HepG2 (cell line): ENCODE measurements around the gene NISCH. TPM values are rescaled to one million over a fixed set of nuclear protein-coding genes. Genes with fewer than 3 reads are reported as not detected.

ENCODE experiments used
- ATAC-seq: fragments of 200-7000 bp; cut with Tn5 transposase; 3 replicates; pipeline ENCODE4 v1.9.1; 2020; ENCODE audit warnings: mild to moderate bottlenecking, moderate library complexity
- BruUV-seq: library from RNA; stranded (reverse); fragments of 400-500 nt; replicated peaks from 2 replicates; lab custom pipeline; 2021; lab: Mats Ljungman, UMichigan
- CTCF ChIA-PET: fragments of 300-600 bp; formaldehyde crosslinking; extraction: SDS; loops from one replicate; lab custom pipeline; 2021; ENCODE audit warnings: low total read pairs, inconsistent platforms, low intra/inter-chr PET ratio; lab: Yijun Ruan, JAX
- POLR2A ChIA-PET: fragments of 350-600 bp; sonication (Branson Sonifier 250); formaldehyde crosslinking; loops from one replicate; lab custom pipeline; 2020; ENCODE audit warnings: antibody characterized with exemption, inconsistent platforms; lab: Yijun Ruan, JAX
- DNase-seq: peaks from one replicate; pipeline ENCODE4 v3.0.0-alpha.2; 2015; ENCODE audit warnings: low spot score
- FAIRE-seq: peaks from 3 replicates; lab custom pipeline; 2011; peaks lifted over from hg19 to GRCh38; lab: Jason Lieb, UNC
- H2AFZ ChIP-seq: one replicate; pipeline ENCODE4 v1.6.1; 2011; ENCODE audit warnings: low read length, inconsistent platforms
- H3K27ac ChIP-seq: fragments of 300-600 bp; 3 replicates; pipeline ENCODE4 v1.8.0; 2011; ENCODE audit warnings: mixed run types, mild to moderate bottlenecking, mixed read lengths, low read length, inconsistent platforms; ENCODE audit not compliant: insufficient read depth; ENCODE audit errors: extremely low read length
- H3K27me3 ChIP-seq, 2 experiments: fragments of 200-600 bp in 1 of 2; 2 replicates in 1 of 2; 3 replicates in 1 of 2; pipeline versions ENCODE4 v1.6.0 to v1.8.0; 2011; ENCODE audit warnings: low read length in 2 of 2, mild to moderate bottlenecking in 2 of 2, moderate library complexity in 2 of 2, inconsistent platforms in 1 of 2; ENCODE audit not compliant: insufficient read depth in 2 of 2, control insufficient read depth in 1 of 2
- H3K36me3 ChIP-seq, 2 experiments: fragments of 200-600 bp in 1 of 2; replicated peaks in 1 of 2; 2 replicates in 1 of 2; 3 replicates in 1 of 2; pipeline versions ENCODE4 v1.5.1 to v1.8.0; 2011; ENCODE audit warnings: low read length in 2 of 2, inconsistent platforms in 1 of 2; ENCODE audit not compliant: insufficient read depth in 2 of 2, control insufficient read depth in 1 of 2
- H3K4me1 ChIP-seq: 2 replicates; pipeline ENCODE4 v1.5.1; 2012; ENCODE audit warnings: low read length, inconsistent platforms; ENCODE audit not compliant: insufficient read depth
- H3K4me2 ChIP-seq: 2 replicates; pipeline ENCODE4 v1.6.0; 2011; ENCODE audit warnings: low read depth, low read length, inconsistent platforms
- H3K4me3 ChIP-seq, 3 experiments: fragments of 200-600 bp in 1 of 3; sonication (generic), shearing (Covaris generic) in 1 of 3; replicated peaks in 1 of 3; 2 replicates each; pipeline ENCODE4 v1.5.1; 2011 to 2016; ENCODE audit warnings: low read length in 3 of 3, inconsistent platforms in 2 of 3, low read depth in 2 of 3, mild to moderate bottlenecking in 2 of 3, control low read depth in 1 of 3, mixed read lengths in 1 of 3; ENCODE audit not compliant: insufficient read depth in 1 of 3
- H3K79me2 ChIP-seq: one replicate; pipeline ENCODE4 v1.6.1; 2011; ENCODE audit warnings: low read length, inconsistent platforms; ENCODE audit not compliant: insufficient read depth
- H3K9ac ChIP-seq: 2 replicates; pipeline ENCODE4 v1.6.0; 2011; ENCODE audit warnings: mild to moderate bottlenecking, low read depth, low read length, inconsistent platforms; ENCODE audit not compliant: insufficient read depth
- H3K9me3 ChIP-seq: 2 replicates; pipeline ENCODE4 v1.5.1; 2012; ENCODE audit warnings: mild to moderate bottlenecking, low read length
- H4K20me1 ChIP-seq: 2 replicates; pipeline ENCODE4 v1.6.0; 2011; ENCODE audit warnings: inconsistent platforms, mild to moderate bottlenecking, low read length, moderate library complexity; ENCODE audit not compliant: insufficient read depth
- AGO1 ChIP-seq: fragments of 200-400 bp; formaldehyde crosslinking; IDR thresholded peaks from 2 replicates; pipeline ENCODE4 v1.6.1; 2017; ENCODE audit warnings: mild to moderate bottlenecking, low read depth, low read length, moderate library complexity; ENCODE audit not compliant: poor library complexity, severe bottlenecking
- AGO2 ChIP-seq: fragments of 200-400 bp; formaldehyde crosslinking; optimal IDR thresholded peaks from 2 replicates; pipeline ENCODE3; 2017; ENCODE audit warnings: mild to moderate bottlenecking, low read depth, low read length, moderate library complexity
- ARNTL ChIP-seq: sonication (generic); formaldehyde crosslinking; IDR thresholded peaks from 2 replicates; pipeline ENCODE4 v1.4.0; 2020; ENCODE audit warnings: mild to moderate bottlenecking, missing genetic modification reagents
- ESRRA ChIP-seq: sonication (generic); formaldehyde crosslinking; IDR thresholded peaks from 2 replicates; pipeline ENCODE4 v1.5.1; 2020; ENCODE audit warnings: mild to moderate bottlenecking, low read depth, missing genetic modification reagents
- HNRNPUL1 ChIP-seq: fragments of 200-400 bp; formaldehyde crosslinking; IDR thresholded peaks from 2 replicates; pipeline ENCODE4 v1.6.1; 2017; ENCODE audit warnings: low read depth, mild to moderate bottlenecking, low read length, moderate library complexity
- IRF2 ChIP-seq: IDR thresholded peaks from 2 replicates; pipeline ENCODE4 v1.6.1; 2018; ENCODE audit warnings: missing genetic modification reagents, missing compliant biosample characterization
- KDM2A ChIP-seq: sonication (generic); formaldehyde crosslinking; IDR thresholded peaks from 2 replicates; pipeline ENCODE4 v1.4.0; 2020; ENCODE audit warnings: low read depth, missing genetic modification reagents, borderline replicate concordance
- RBFOX2 ChIP-seq: fragments of 200-400 bp; formaldehyde crosslinking; IDR thresholded peaks from 2 replicates; pipeline ENCODE4 v1.6.1; 2017; ENCODE audit warnings: low read depth, mild to moderate bottlenecking, low read length
- SRSF9 ChIP-seq: fragments of 200-400 bp; formaldehyde crosslinking; IDR thresholded peaks from 2 replicates; pipeline ENCODE4 v1.6.1; 2018; ENCODE audit warnings: borderline replicate concordance, mild to moderate bottlenecking, low read depth, low read length; ENCODE audit not compliant: insufficient read depth, poor library complexity, severe bottlenecking
- ZBTB33 ChIP-seq: sonication (generic); formaldehyde crosslinking; IDR thresholded peaks from 2 replicates; pipeline ENCODE4 v1.4.0; 2020; ENCODE audit warnings: missing genetic modification reagents
- ZC3H13 ChIP-seq: sonication (generic); formaldehyde crosslinking; IDR thresholded peaks from 2 replicates; pipeline ENCODE4 v1.8.1; 2023; ENCODE audit warnings: mild to moderate bottlenecking, missing genetic modification reagents, moderate library complexity
- ZFP41 ChIP-seq: sonication (generic); formaldehyde crosslinking; IDR thresholded peaks from 2 replicates; pipeline ENCODE4 v1.4.0; 2020; ENCODE audit warnings: mild to moderate bottlenecking, missing genetic modification reagents, borderline replicate concordance
- ZNF225 ChIP-seq: sonication (generic); formaldehyde crosslinking; IDR thresholded peaks from 2 replicates; pipeline ENCODE4 v1.4.0; 2020; ENCODE audit warnings: mild to moderate bottlenecking, missing genetic modification reagents
- ZNF782 ChIP-seq: sonication (generic); formaldehyde crosslinking; IDR thresholded peaks from 2 replicates; pipeline ENCODE4 v1.4.0; 2020; ENCODE audit warnings: missing genetic modification reagents, mild to moderate bottlenecking, borderline replicate concordance
- WGBS: methylation state at CpG from one replicate; pipeline ENCODE4 v1.1.6; 2017; ENCODE audit warnings: low lambda C conversion rate; 5-methylcytosine and 5-hydroxymethylcytosine counted together
- in situ Hi-C: cut with HindIII; loops from 2 replicates; pipeline ENCODE4 v1.10.0; 2017; ENCODE audit warnings: low pct_unique_long_range_greater_than_20kb; ENCODE audit not compliant: extremely low pct_ligation_motif_present
- intact Hi-C: fragments of 100-400 bp; cut with micrococcal nuclease; formaldehyde crosslinking; loops from one replicate; pipeline ENCODE4 v1.10.0; 2022; ENCODE audit not compliant: unreplicated experiment
- polyA plus RNA-seq, 8 experiments: library from polyadenylated mRNA; depleted of rRNA in 3 of 8; stranded (reverse) in 7 of 8; unstranded in 1 of 8; fragments of >200 nt; fragmentation: Illumina TruSeq in 4 of 8; extraction: Trizol in 4 of 8; gene quantifications; 2 replicates each; pipeline versions ENCODE4 v1.2.1 to v1.2.3, GENCODE V29; 2011 to 2016; ENCODE audit warnings: low read depth in 4 of 8, missing spikeins in 1 of 8, mixed read lengths in 1 of 8; ENCODE audit not compliant: insufficient read depth in 1 of 8
- total RNA-seq, 5 experiments: library from RNA; depleted of rRNA; stranded (reverse); fragments of >200 nt; fragmentation: Illumina TruSeq; extraction: Trizol; gene quantifications; 2 replicates each; pipeline ENCODE4 v1.2.3, GENCODE V29; 2016; ENCODE audit warnings: low read depth in 1 of 5
- TF ChIP-seq, protein P1 (sequence below): sonication (generic); formaldehyde crosslinking; IDR thresholded peaks from 2 replicates; pipeline ENCODE4 v1.9.0; 2022; ENCODE audit warnings: missing genetic modification reagents, mild to moderate bottlenecking, borderline replicate concordance
- TF ChIP-seq, protein P2 (sequence below): sonication (generic); formaldehyde crosslinking; IDR thresholded peaks from 2 replicates; pipeline ENCODE4 v1.8.0; 2022; ENCODE audit warnings: missing genetic modification reagents, mild to moderate bottlenecking, inconsistent platforms, borderline replicate concordance
- TF ChIP-seq, protein P3 (sequence below): sonication (generic); formaldehyde crosslinking; IDR thresholded peaks from 2 replicates; pipeline ENCODE4 v1.4.0; 2020; ENCODE audit warnings: missing genetic modification reagents

The NISCH gene
- total and polyA plus RNA-seq, 2 of the 13 experiments (the other 11 are each of a cell fraction or from before 2014, with no cell fraction given), result 27.0 to 47.6 TPM

DNA sequence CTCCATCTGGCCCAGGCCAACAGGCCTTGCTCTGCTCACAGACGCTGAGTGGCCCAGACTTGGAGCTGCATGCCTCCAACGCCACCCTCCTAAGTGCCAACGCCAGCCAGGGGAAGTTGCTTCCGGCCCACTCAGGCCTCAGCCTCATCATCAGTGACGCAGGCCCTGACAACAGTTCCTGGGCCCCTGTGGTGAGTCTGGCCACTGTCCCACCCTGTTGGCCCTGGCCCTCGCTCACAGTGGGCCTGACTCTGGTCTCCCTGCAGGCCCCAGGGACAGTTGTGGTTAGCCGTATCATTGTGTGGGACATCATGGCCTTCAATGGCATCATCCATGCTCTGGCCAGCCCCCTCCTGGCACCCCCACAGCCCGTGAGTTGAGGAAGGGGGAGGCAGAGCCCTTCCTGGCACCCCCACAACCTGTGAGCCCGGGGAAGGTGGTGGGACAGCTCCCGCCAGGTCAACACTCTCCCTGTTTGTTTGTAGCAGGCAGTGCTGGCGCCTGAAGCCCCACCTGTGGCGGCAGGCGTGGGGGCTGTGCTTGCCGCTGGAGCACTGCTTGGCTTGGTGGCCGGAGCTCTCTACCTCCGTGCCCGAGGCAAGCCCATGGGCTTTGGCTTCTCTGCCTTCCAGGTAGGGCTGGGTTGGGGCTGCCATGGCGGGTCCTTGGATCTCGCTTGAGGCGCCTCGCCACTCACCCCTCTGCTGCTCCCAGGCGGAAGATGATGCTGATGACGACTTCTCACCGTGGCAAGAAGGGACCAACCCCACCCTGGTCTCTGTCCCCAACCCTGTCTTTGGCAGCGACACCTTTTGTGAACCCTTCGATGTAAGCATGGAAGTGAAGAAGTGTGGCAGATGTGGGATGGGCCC is 68.2 kb downstream of the NISCH start:
- no peaks in the 10 kb centered on the region for H3K9me3 ChIP-seq
- no peak overlapping the region for H2AFZ ChIP-seq
- FAIRE-seq (no peak), DNase-seq (no peak), ATAC-seq (no peak)
- ChIA-PET CTCF (no interaction called here), POLR2A (interaction anchor here (1.1 kb wide), 1 partner anchor 9 kb away, joined by 4 read pairs; no protein-coding TSS in a partner anchor)
- intact Hi-C loops (no loop called here), in situ Hi-C loops (no loop called here)
- H3K4me2 ChIP-seq, result no peak overlapping the region
- no peak overlapping the region for H3K4me3 ChIP-seq
- H3K79me2 ChIP-seq, result no peaks in the 10 kb centered on the region
- H3K36me3 ChIP-seq, result peaks cover 15 to 33% of the 10 kb centered on the region in 2 experiments
- WGBS, result 95% methylated on average over 8 of the region's 26 CpGs
- no peak overlapping the region for H3K27ac ChIP-seq
- H3K9ac ChIP-seq, result no peak overlapping the region
- peaks cover 15% of the 10 kb centered on the region for H3K4me1 ChIP-seq
- TF ChIP-seq SRSF9 (no peak), ESRRA (CRISPR knock-in tag) (no peak), IRF2 (CRISPR knock-in tag) (no peak), RBFOX2 (peak; percentile 48), ZNF225 (CRISPR knock-in tag) (no peak), KDM2A (peak; percentile 51; the same call in 1 of the 2 replicates), ARNTL (no peak), AGO1 (peak; percentile 82), HNRNPUL1 (no peak), ZC3H13 (CRISPR knock-in tag) (peak; percentile 26; the same call in 1 of the 2 replicates), ZFP41 (CRISPR knock-in tag) (no peak), ZNF782 (CRISPR knock-in tag) (no peak), ZBTB33 (peak; percentile 48; the same call in 1 of the 2 replicates), AGO2 (peak; percentile 96)
- TF ChIP-seq, protein P1, sequence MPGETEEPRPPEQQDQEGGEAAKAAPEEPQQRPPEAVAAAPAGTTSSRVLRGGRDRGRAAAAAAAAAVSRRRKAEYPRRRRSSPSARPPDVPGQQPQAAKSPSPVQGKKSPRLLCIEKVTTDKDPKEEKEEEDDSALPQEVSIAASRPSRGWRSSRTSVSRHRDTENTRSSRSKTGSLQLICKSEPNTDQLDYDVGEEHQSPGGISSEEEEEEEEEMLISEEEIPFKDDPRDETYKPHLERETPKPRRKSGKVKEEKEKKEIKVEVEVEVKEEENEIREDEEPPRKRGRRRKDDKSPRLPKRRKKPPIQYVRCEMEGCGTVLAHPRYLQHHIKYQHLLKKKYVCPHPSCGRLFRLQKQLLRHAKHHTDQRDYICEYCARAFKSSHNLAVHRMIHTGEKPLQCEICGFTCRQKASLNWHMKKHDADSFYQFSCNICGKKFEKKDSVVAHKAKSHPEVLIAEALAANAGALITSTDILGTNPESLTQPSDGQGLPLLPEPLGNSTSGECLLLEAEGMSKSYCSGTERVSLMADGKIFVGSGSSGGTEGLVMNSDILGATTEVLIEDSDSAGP, result 0 out of 2 replicates have a peak, but pooled peaks have one; percentile 39
- TF ChIP-seq, protein P2, sequence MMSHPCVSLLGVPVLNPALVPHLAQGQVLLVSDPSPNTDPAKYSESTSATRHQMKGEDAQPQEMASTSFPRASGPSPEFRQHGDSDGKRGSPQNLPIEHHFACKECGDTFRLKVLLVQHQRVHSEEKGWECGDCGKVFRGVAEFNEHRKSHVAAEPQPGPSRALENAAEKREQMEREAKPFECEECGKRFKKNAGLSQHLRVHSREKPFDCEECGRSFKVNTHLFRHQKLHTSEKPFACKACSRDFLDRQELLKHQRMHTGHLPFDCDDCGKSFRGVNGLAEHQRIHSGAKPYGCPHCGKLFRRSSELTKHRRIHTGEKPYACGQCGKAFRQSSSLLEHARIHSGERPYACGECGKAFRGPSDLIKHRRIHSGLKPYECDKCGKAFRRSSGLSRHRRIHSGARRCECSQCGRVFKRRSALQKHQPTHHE (CRISPR knock-in tag), result no peak
- TF ChIP-seq, protein P3, sequence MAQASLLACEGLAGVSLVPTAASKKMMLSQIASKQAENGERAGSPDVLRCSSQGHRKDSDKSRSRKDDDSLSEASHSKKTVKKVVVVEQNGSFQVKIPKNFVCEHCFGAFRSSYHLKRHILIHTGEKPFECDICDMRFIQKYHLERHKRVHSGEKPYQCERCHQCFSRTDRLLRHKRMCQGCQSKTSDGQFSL (CRISPR knock-in tag), result 0 out of 2 replicates have a peak, but pooled peaks have one; percentile 24
- TF ChIP-seq, all 625 proteins: peak for 8
- Histone ChIP-seq H3K27me3 (no peaks in the 10 kb centered on the region; a peak in 1 of 5 replicates), H4K20me1 (no peaks in the 10 kb centered on the region)
- no TSS peak for BruUV-seq
